ENCODE results near the gene WWOX. TPM values are rescaled to one million over a fixed set of nuclear protein-coding genes. Genes with fewer than 3 reads are reported as not detected.

The WWOX gene
- total and polyA plus RNA-seq, 2 donors (not counting 3 experiments of a cell fraction or from before 2014, with no cell fraction given): 6.2 to 12.5 TPM

GRCh38 chr16:78744796-78745107 lies 645.3 kb downstream of the WWOX start:
- CTCF ChIA-PET: interaction anchor here (0.6 kb wide), 1 partner anchor 621 kb away, joined by 4 read pairs; no protein-coding TSS in a partner anchor
- Histone ChIP-seq H3K4me1 (ENCODE audit: control insufficient read depth, extremely low read depth, insufficient read depth, low read length) (no peaks in the 10 kb centered on the region), H2AFZ (ENCODE audit: low read depth, low read length) (no peak overlapping the region), H3K27me3 (ENCODE audit: control insufficient read depth in 2 of 2, insufficient read depth in 2 of 2, low read length in 2 of 2) (no peaks in the 10 kb centered on the region), H3K9me3 (replicated peaks; ENCODE audit: control insufficient read depth, insufficient read depth, low read length) (peaks cover 3% of the 10 kb centered on the region), H3K4me2 (ENCODE audit: insufficient read depth, low read length) (no peak overlapping the region), H4K20me1 (replicated peaks; ENCODE audit: control insufficient read depth, extremely low read depth, insufficient read depth, low read length) (no peaks in the 10 kb centered on the region), H3K4me3 (replicated peaks in 1 of 3; ENCODE audit: insufficient read depth in 1 of 3, low read depth in 1 of 3, low read length in 3 of 3) (no peak overlapping the region), H3K79me2 (ENCODE audit: control insufficient read depth, insufficient read depth, low read length) (no peaks in the 10 kb centered on the region), H3K27ac (ENCODE audit: insufficient read depth, low read depth, low read length) (no peak overlapping the region), H3K9me1 (replicated peaks; ENCODE audit: control insufficient read depth, extremely low read depth, insufficient read depth, low read length) (no peaks in the 10 kb centered on the region), H3K9ac (replicated peaks; ENCODE audit: extremely low read depth, insufficient read depth, low read length) (no peak overlapping the region), H3K36me3 (ENCODE audit: control insufficient read depth in 2 of 2, extremely low read depth in 1 of 2, insufficient read depth in 2 of 2, low read length in 2 of 2) (no peaks in the 10 kb centered on the region)
- FAIRE-seq: no peak
- intact Hi-C loops (cut with micrococcal nuclease): no loop called here
- BruUV-seq (replicated peaks): no TSS peak
- DNase-seq (ENCODE audit: low read depth, low spot score): no peak
- dilution Hi-C loops (cut with MboI; ENCODE audit: extremely low pct_ligation_motif_present, low sequenced_read_pairs): no loop called here
- TF ChIP-seq, protein P1, sequence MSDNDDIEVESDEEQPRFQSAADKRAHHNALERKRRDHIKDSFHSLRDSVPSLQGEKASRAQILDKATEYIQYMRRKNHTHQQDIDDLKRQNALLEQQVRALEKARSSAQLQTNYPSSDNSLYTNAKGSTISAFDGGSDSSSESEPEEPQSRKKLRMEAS (IDR thresholded peaks at IDR 0.05; ENCODE audit: insufficient read depth, insufficient read length): no peak
- TF ChIP-seq EZH2 (IDR thresholded peaks at IDR 0.05; ENCODE audit: borderline replicate concordance, low read depth, low read length, severe bottlenecking) (no peak), JUN (IDR thresholded peaks at IDR 0.05; ENCODE audit: borderline replicate concordance, insufficient read depth, insufficient read length, low read depth) (no peak), POLR2A (IDR thresholded peaks at IDR 0.05; ENCODE audit: low read depth, low read length) (no peak), CTCF (IDR thresholded peaks at IDR 0.05; ENCODE audit: extremely low read depth in 1 of 2, insufficient read depth in 1 of 2, low read depth in 1 of 2, low read length in 2 of 2) (no peak), FOS (IDR thresholded peaks at IDR 0.05; ENCODE audit: borderline replicate concordance, insufficient read depth, low read length) (no peak), GATA2 (IDR thresholded peaks at IDR 0.05; ENCODE audit: insufficient read depth, insufficient read length, low read depth, low read length) (no peak), POLR2AphosphoS5 (IDR thresholded peaks at IDR 0.05; ENCODE audit: insufficient read depth, low read depth, low read length) (no peak), MYC (IDR thresholded peaks at IDR 0.05; ENCODE audit: low read depth, low read length) (no peak)
- POLR2A ChIA-PET: no interaction called here
